ENCODE results near the gene SAFB. TPM values are rescaled to one million over a fixed set of nuclear protein-coding genes. Genes with fewer than 3 reads are reported as not detected.
"Not testable (repeated sequence)": the region's sequence is repeated elsewhere in the genome, so short reads cannot be mapped to it uniquely, and the experiment has no call there.

The SAFB gene
- total and polyA plus RNA-seq, 2 of the 4 experiments (the other 2 are of a cell fraction), result 18.5 to 41.2 TPM

DNA sequence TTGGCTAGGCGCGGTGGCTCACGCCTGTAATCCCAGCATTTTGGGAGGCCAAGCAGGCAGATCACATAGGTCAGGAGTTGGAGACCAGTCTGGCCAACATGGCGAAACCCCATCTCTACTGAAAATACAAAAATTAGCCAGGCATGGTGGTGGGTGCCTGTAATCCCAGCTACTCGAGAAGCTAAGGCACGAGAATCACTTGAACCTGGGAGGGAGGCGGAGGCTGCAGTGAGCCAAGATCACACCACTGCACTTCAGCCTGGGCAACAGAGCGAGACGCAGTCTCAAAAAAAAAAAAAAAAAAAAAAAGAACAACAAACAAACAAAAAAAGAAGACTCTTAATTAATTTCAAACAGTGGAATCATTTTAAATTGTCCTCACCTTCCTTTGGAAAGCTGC is 14.1 kb upstream of the SAFB start:
- Histone ChIP-seq H3K36me3 (ENCODE audit: control insufficient read depth, insufficient read depth, low read length) (peaks cover 61% of the 10 kb centered on the region), H4K20me1 (ENCODE audit: insufficient read depth, low read length) (peaks cover 26% of the 10 kb centered on the region), H3K79me1 (ENCODE audit: low read depth in 1 of 2, low read length in 2 of 2) (peaks cover 24 to 53% of the 10 kb centered on the region in 2 experiments)
- H2AFZ ChIP-seq (replicated peaks; ENCODE audit: low read length, poor library complexity); H2BK20ac ChIP-seq (ENCODE audit: low read depth, low read length); H3K9me3 ChIP-seq (ENCODE audit: control insufficient read depth, insufficient read depth, low read length); DNase-seq; H3K9me1 ChIP-seq (ENCODE audit: insufficient read depth, low read length); H4K5ac ChIP-seq (ENCODE audit: low read depth, low read length); H4K91ac ChIP-seq (ENCODE audit: insufficient read depth, low read depth, low read length); intact Hi-C loops (cut with micrococcal nuclease); H2AK9ac ChIP-seq (replicated peaks; ENCODE audit: low read depth, low read length, poor library complexity); H3K4me1 ChIP-seq (ENCODE audit: control insufficient read depth, insufficient read depth, low read length); H3K4ac ChIP-seq (ENCODE audit: low read depth, low read length); H4K8ac ChIP-seq (ENCODE audit: low read depth in 2 of 2, low read length in 2 of 2); H3K56ac ChIP-seq (ENCODE audit: extremely low read depth, insufficient read depth, low read length); H3K27ac ChIP-seq (ENCODE audit: insufficient read depth, low read length); dilution Hi-C loops (cut with HindIII; ENCODE audit: low sequenced_read_pairs, unreplicated experiment); H3K4me2 ChIP-seq (ENCODE audit: low read depth, low read length); ATAC-seq (ENCODE audit: low read depth); in situ Hi-C loops (cut with MboI; ENCODE audit: low sequenced_read_pairs); H2BK120ac ChIP-seq (ENCODE audit: low read depth, low read length); H3K4me3 ChIP-seq (ENCODE audit: insufficient read depth, low read depth, low read length); POLR2A ChIA-PET (ENCODE audit: unreplicated experiment); H3K14ac ChIP-seq (replicated peaks; ENCODE audit: low read depth, low read length); H3K18ac ChIP-seq (ENCODE audit: low read depth, low read length); H2BK5ac ChIP-seq (ENCODE audit: low read depth, low read length, poor library complexity, severe bottlenecking); H2BK15ac ChIP-seq (ENCODE audit: low read depth, low read length); BruUV-seq (replicated peaks); H3K23ac ChIP-seq (ENCODE audit: low read depth, low read length); H3K9ac ChIP-seq (ENCODE audit: low read depth, low read length); H3K27me3 ChIP-seq (ENCODE audit: control insufficient read depth, insufficient read depth, low read length); H2AK5ac ChIP-seq (ENCODE audit: low read depth, low read length): not testable (repeated sequence)
- WGBS, 2 experiments (ENCODE audit: extremely low coverage in 2 of 2, insufficient read length in 1 of 2), result 100% methylated on average over 3 of the region's 9 CpGs; no CpG with 5 or more reads in 1 of the 2 experiments
- CTCF ChIA-PET, result interaction anchor here (0.7 kb wide), 1 partner anchor 9 kb away, joined by 5 read pairs; no protein-coding TSS in a partner anchor
